HCT116 (cell line): ENCODE measurements around the gene DNM2. TPM values are rescaled to one million over a fixed set of nuclear protein-coding genes. Genes with fewer than 3 reads are reported as not detected.

ENCODE experiments used
- ATAC-seq: fragments of 200-7000 bp; cut with Tn5 transposase; 2 replicates; pipeline ENCODE4 v1.9.1; 2020; ENCODE audit warnings: mild to moderate bottlenecking, moderate library complexity
- BruUV-seq: library from RNA; stranded (reverse); fragments of 400-500 nt; replicated peaks from 2 replicates; lab custom pipeline; 2021; lab: Mats Ljungman, UMichigan
- CTCF ChIA-PET: fragments of 300-600 bp; sonication (Branson Sonifier 250); formaldehyde crosslinking; loops from one replicate; lab custom pipeline; 2021; ENCODE audit warnings: antibody characterized with exemption; lab: Charles Lee
- POLR2A ChIA-PET: fragments of 300-600, 350-600 bp; sonication (Branson Sonifier 250); formaldehyde crosslinking; loops from one replicate; lab custom pipeline; 2021; ENCODE audit warnings: antibody characterized with exemption; lab: Charles Lee
- RAD21 ChIA-PET, 2 experiments: fragments of 300-600 bp; sonication (Branson Sonifier 250); formaldehyde crosslinking; loops; one replicate each; lab custom pipeline; 2023; ENCODE audit warnings: low total read pairs in 2 of 2; ENCODE audit not compliant: uncharacterized antibody in 2 of 2, unreplicated experiment in 2 of 2, low non-redundant PET in 1 of 2; lab: Charles Lee
- DNase-seq: peaks from one replicate; pipeline ENCODE4 v3.0.0-alpha.2; 2010; ENCODE audit warnings: low read depth, low spot score
- H2AFZ ChIP-seq: fragments of 200-600 bp; shearing (Covaris generic), sonication (generic); 2 replicates; pipeline ENCODE4 v1.6.1; 2017; ENCODE audit warnings: low read depth, mixed run types, mixed read lengths, antibody characterized with exemption, low read length; ENCODE audit not compliant: poor library complexity, severe bottlenecking
- H3K27ac ChIP-seq: 2 replicates; pipeline ENCODE4 v1.5.1; 2012; ENCODE audit warnings: low read depth, low read length
- H3K27me3 ChIP-seq: fragments of 200-600 bp; sonication (generic); 2 replicates; pipeline ENCODE4 v1.6.1; 2016; ENCODE audit warnings: mixed run types, low read length, mixed read lengths; ENCODE audit not compliant: insufficient read depth
- H3K36me3 ChIP-seq, 2 experiments: fragments of 200-500 bp in 1 of 2; fragments of 200-600 bp in 1 of 2; sonication (Bioruptor generic) in 1 of 2; sonication (generic) in 1 of 2; 2 replicates each; pipeline versions ENCODE4 v1.5.1 to v1.6.1; 2014 to 2016; ENCODE audit warnings: low read length in 2 of 2, inconsistent platforms in 1 of 2, mixed read lengths in 1 of 2, mixed run types in 1 of 2; ENCODE audit not compliant: insufficient read depth in 2 of 2, control insufficient read depth in 1 of 2
- H3K4me1 ChIP-seq, 2 experiments: fragments of 200-600 bp in 1 of 2; sonication (generic) in 1 of 2; 2 replicates each; pipeline versions ENCODE4 v1.5.1 to v1.6.1; 2012 to 2017; ENCODE audit warnings: low read length in 2 of 2, inconsistent platforms in 1 of 2, mild to moderate bottlenecking in 1 of 2, mixed read lengths in 1 of 2, mixed run types in 1 of 2, moderate library complexity in 1 of 2; ENCODE audit not compliant: insufficient read depth in 2 of 2, control insufficient read depth in 1 of 2
- H3K4me2 ChIP-seq: fragments of 200-600 bp; sonication (generic); 2 replicates; pipeline ENCODE4 v1.6.1; 2017; ENCODE audit warnings: mixed run types, low read length, mixed read lengths
- H3K4me3 ChIP-seq, 2 experiments: fragments of 200-600 bp in 1 of 2; sonication (generic) in 1 of 2; replicated peaks in 1 of 2; 2 replicates each; pipeline ENCODE4 v1.5.1; 2011 to 2016; ENCODE audit warnings: low read length in 2 of 2, control low read depth in 1 of 2, low read depth in 1 of 2, mild to moderate bottlenecking in 1 of 2, mixed read lengths in 1 of 2, mixed run types in 1 of 2
- H3K79me2 ChIP-seq: fragments of 200-600 bp; sonication (generic); 2 replicates; pipeline ENCODE4 v1.6.1; 2017; ENCODE audit warnings: mild to moderate bottlenecking, mixed run types, low read length, moderate library complexity, mixed read lengths; ENCODE audit not compliant: insufficient read depth
- H3K9ac ChIP-seq: fragments of 200-600 bp; sonication (generic); 2 replicates; pipeline ENCODE4 v1.6.1; 2016; ENCODE audit warnings: low read length, mixed read lengths
- H3K9me2 ChIP-seq: fragments of 200-600 bp; sonication (generic), shearing (Covaris generic); 2 replicates; pipeline ENCODE4 v1.6.1; 2017; ENCODE audit warnings: mixed run types, mild to moderate bottlenecking, moderate library complexity; ENCODE audit not compliant: insufficient read depth
- H3K9me3 ChIP-seq, 2 experiments: fragments of 200-500 bp in 1 of 2; fragments of 200-600 bp in 1 of 2; sonication (Bioruptor generic) in 1 of 2; sonication (generic) in 1 of 2; 2 replicates each; pipeline ENCODE4 v1.6.1; 2014 to 2017; ENCODE audit warnings: low read length in 2 of 2, mixed read lengths in 2 of 2, inconsistent platforms in 1 of 2, low read depth in 1 of 2, mild to moderate bottlenecking in 1 of 2, mixed run types in 1 of 2, moderate library complexity in 1 of 2; ENCODE audit not compliant: control insufficient read depth in 1 of 2, insufficient read depth in 1 of 2
- H4K20me1 ChIP-seq: fragments of 200-600 bp; sonication (generic), shearing (Covaris generic); 2 replicates; pipeline ENCODE4 v1.6.1; 2017; ENCODE audit warnings: mixed run types, mild to moderate bottlenecking, moderate library complexity; ENCODE audit not compliant: insufficient read depth
- ATF3 ChIP-seq: IDR thresholded peaks from 2 replicates; pipeline ENCODE4 v1.6.1; 2012
- CEBPB ChIP-seq: IDR thresholded peaks from 2 replicates; pipeline ENCODE4 v1.6.1; 2012; ENCODE audit warnings: low read depth
- CTCF ChIP-seq, 3 experiments: fragments of 200-600 bp in 1 of 3; sonication (generic) in 1 of 3; IDR thresholded peaks in 2 of 3; conservative IDR thresholded peaks in 1 of 3; 2 replicates each; pipeline ENCODE4 v1.5.1; 2012 to 2017; ENCODE audit warnings: low read depth in 2 of 3, low read length in 2 of 3, antibody characterized with exemption in 1 of 3, borderline replicate concordance in 1 of 3, control low read depth in 1 of 3, mild to moderate bottlenecking in 1 of 3, mixed read lengths in 1 of 3, mixed run types in 1 of 3, moderate library complexity in 1 of 3; ENCODE audit not compliant: insufficient read depth in 1 of 3
- EGR1 ChIP-seq: IDR thresholded peaks from 2 replicates; pipeline ENCODE4 v1.6.1; 2012; ENCODE audit warnings: low read depth
- ELF1 ChIP-seq: IDR thresholded peaks from 2 replicates; pipeline ENCODE4 v1.6.1; 2012; ENCODE audit warnings: low read depth, borderline replicate concordance
- EZH2 ChIP-seq: fragments of 200-600 bp; sonication (generic); IDR thresholded peaks from 2 replicates; pipeline ENCODE4 v1.6.1; 2017; ENCODE audit warnings: antibody characterized with exemption, mixed run types
- EZH2phosphoT487 ChIP-seq: fragments of 200-600 bp; IDR thresholded peaks from 2 replicates; pipeline ENCODE4 v1.6.1; 2018; ENCODE audit warnings: antibody characterized with exemption, borderline replicate concordance
- FOSL1 ChIP-seq: IDR thresholded peaks from 2 replicates; pipeline ENCODE4 v1.6.1; 2012; ENCODE audit warnings: low read depth
- JUND ChIP-seq: IDR thresholded peaks from 2 replicates; pipeline ENCODE4 v1.6.1; 2012
- MAX ChIP-seq: IDR thresholded peaks from 2 replicates; pipeline ENCODE4 v1.6.1; 2012
- POLR2A ChIP-seq: IDR thresholded peaks from 2 replicates; pipeline ENCODE4 v1.7.0; 2011; ENCODE audit warnings: borderline replicate concordance; ENCODE audit not compliant: insufficient read depth, insufficient read length; ENCODE audit errors: extremely low read depth
- POLR2AphosphoS5 ChIP-seq: IDR thresholded peaks from 2 replicates; pipeline ENCODE4 v1.6.1; 2011; ENCODE audit warnings: mild to moderate bottlenecking, low read depth, low read length, moderate library complexity
- REST ChIP-seq: IDR thresholded peaks from 2 replicates; pipeline ENCODE4 v1.6.1; 2012; ENCODE audit warnings: low read depth
- SP1 ChIP-seq: IDR thresholded peaks from 2 replicates; pipeline ENCODE4 v1.6.1; 2012; ENCODE audit warnings: low read depth
- SRF ChIP-seq: IDR thresholded peaks from 2 replicates; pipeline ENCODE4 v1.6.1; 2012; ENCODE audit warnings: low read depth
- TCF7L2 ChIP-seq: IDR thresholded peaks from 2 replicates; pipeline ENCODE4 v1.7.0; 2011; ENCODE audit warnings: borderline replicate concordance, inconsistent platforms; ENCODE audit not compliant: insufficient read depth, insufficient read length; ENCODE audit errors: extremely low read depth
- YY1 ChIP-seq: IDR thresholded peaks from 2 replicates; pipeline ENCODE4 v1.6.1; 2011; ENCODE audit warnings: low read length, low read depth, moderate library complexity, mild to moderate bottlenecking; ENCODE audit not compliant: insufficient replicate concordance; ENCODE audit errors: extremely low read depth
- ZBTB33 ChIP-seq: IDR thresholded peaks from 2 replicates; pipeline ENCODE4 v1.6.1; 2011; ENCODE audit warnings: mild to moderate bottlenecking, low read length, moderate library complexity; ENCODE audit not compliant: insufficient replicate concordance; ENCODE audit errors: extremely low read depth
- ZFX ChIP-seq: fragments of 450-650 bp; IDR thresholded peaks from 2 replicates; pipeline ENCODE4 v1.6.1; 2017
- ZNF274 ChIP-seq: fragments of 200-500 bp; sonication (Bioruptor generic); IDR thresholded peaks from 2 replicates; pipeline ENCODE4 v1.6.1; 2014; ENCODE audit warnings: mild to moderate bottlenecking, low read depth, low read length, inconsistent platforms
- intact Hi-C: fragments of 100-400 bp; cut with micrococcal nuclease; formaldehyde crosslinking; loops from 2 replicates; pipeline ENCODE4 v1.10.0; 2022
- total RNA-seq: library from RNA; stranded (reverse); gene quantifications from one replicate; pipeline ENCODE4 v1.2.1, GENCODE V29; 2021; ENCODE audit not compliant: unreplicated experiment

The DNM2 gene
- total RNA-seq, 1 experiment from 2014 or later = 183 TPM

GRCh38 chr19:10866495-10866894 is 148.6 kb downstream of the DNM2 start:
- no peaks in the 10 kb centered on the region for H3K9me3 ChIP-seq
- no peaks in the 10 kb centered on the region for H3K27me3 ChIP-seq
- no peak overlapping the region for H3K4me2 ChIP-seq
- no peaks in the 10 kb centered on the region for H4K20me1 ChIP-seq
- CTCF ChIA-PET = interaction anchor here (1.7 to 4.5 kb wide), 4 partner anchors 9 to 167 kb away, joined by 4 to 52 read pairs (median 8); partner anchors contain the start of genes DNM2 and TMED1
- H3K4me1 ChIP-seq = peaks cover 11 to 29% of the 10 kb centered on the region in 2 experiments
- no peaks in the 10 kb centered on the region for H3K36me3 ChIP-seq
- RAD21 ChIA-PET = interaction anchor here in 1 of 2 experiments (0.6 kb wide), 1 partner anchor 9 kb away, joined by 3 read pairs; no protein-coding TSS in a partner anchor
- H3K9me2 ChIP-seq = no peaks in the 10 kb centered on the region
- no peak overlapping the region for H3K4me3 ChIP-seq
- no peak overlapping the region for H3K9ac ChIP-seq
- intact Hi-C loops = no loop called here
- H2AFZ ChIP-seq = no peak overlapping the region
- no TSS peak for BruUV-seq
- POLR2A ChIA-PET = no interaction called here
- ATAC-seq = no peak
- H3K79me2 ChIP-seq = no peaks in the 10 kb centered on the region
- H3K27ac ChIP-seq = no peak overlapping the region
- no peak for TF ChIP-seq FOSL1
- no peak for TF ChIP-seq EZH2
- TF ChIP-seq CEBPB = no peak
- no peak for TF ChIP-seq POLR2A
- TF ChIP-seq ELF1 = no peak
- TF ChIP-seq REST = no peak
- no peak for TF ChIP-seq YY1
- no peak for TF ChIP-seq SP1
- no peak for TF ChIP-seq CTCF (IDR thresholded peaks at IDR 0.05 in 2 of 3, conservative IDR thresholded peaks at IDR 0.05 in 1 of 3; ENCODE audit: borderline replicate concordance in 1 of 3, insufficient read depth in 1 of 3, low read depth in 2 of 3, low read length in 2 of 3)
- no peak for TF ChIP-seq MAX
- TF ChIP-seq ZFX = no peak
- no peak for TF ChIP-seq EZH2phosphoT487
- TF ChIP-seq EGR1 = no peak
- TF ChIP-seq SRF = no peak
- no peak for TF ChIP-seq JUND
- TF ChIP-seq TCF7L2 = no peak
- TF ChIP-seq ATF3 = no peak
- TF ChIP-seq ZBTB33 = no peak
- no peak for TF ChIP-seq POLR2AphosphoS5
- TF ChIP-seq ZNF274 = no peak
- DNase-seq = no peak
